Activated CD4-positive, alpha-beta T cell treated with anti-CD3 and anti-CD28 coated beads for 48 hours (primary cell): Measurements from ENCODE around the gene SEMA4C.

Experiments
- DNase-seq: peaks from one replicate; pipeline ENCODE4 v3.0.0-alpha.2; 2020

Gene SEMA4C

DNA sequence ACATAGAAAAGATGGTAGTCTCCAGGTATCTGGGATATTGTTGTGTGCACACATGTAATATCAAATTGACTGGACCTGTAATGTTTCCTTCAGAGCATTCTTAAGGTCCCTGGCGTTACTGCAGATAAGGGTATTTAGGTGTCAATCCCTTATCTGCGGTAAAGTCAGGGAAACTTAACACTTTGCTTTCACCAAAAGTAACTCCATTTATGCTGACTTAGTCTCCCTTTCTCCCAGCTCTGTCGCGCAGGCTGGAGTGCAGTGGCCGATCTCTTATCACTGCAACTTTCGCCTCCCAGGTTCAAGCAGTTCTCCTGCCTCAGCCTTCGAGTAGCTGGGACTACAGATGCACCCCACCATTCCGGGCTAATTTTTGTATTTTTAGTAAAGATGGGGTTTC, 52.0 kb downstream of the SEMA4C start:
- no peak for DNase-seq

DNA sequence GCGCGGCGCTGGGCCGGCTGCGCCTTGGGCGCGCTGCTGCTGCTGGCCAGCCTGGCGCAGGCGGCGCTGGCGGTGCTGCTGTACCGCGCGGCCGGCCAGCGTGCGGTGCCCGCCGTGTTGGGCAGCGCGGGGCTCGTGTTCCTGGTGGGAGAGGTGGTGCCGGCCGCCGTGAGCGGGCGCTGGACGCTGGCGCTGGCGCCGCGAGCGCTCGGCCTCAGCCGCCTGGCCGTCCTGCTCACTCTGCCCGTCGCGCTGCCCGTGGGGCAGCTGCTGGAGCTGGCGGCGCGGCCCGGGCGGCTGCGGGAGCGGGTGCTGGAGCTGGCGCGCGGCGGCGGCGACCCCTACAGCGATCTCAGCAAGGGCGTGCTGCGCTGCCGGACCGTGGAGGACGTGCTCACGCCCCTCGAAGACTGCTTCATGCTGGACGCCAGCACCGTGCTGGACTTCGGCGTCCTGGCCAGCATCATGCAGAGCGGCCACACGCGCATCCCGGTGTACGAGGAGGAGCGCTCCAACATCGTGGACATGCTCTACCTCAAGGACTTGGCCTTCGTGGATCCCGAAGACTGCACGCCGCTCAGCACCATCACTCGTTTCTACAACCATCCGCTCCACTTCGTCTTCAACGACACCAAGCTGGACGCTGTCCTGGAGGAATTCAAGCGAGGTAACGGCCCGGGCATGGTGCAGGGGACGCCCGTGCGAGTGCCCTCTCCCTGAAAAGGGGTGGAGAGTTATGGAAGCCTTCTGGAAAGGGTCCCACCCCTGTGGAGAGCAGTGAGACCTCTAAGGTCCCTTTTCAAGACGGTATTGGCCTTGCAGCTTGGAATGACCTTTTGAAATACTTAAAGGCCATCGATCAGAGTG, 52.8 kb downstream of the SEMA4C start:
- no peak for DNase-seq

DNA sequence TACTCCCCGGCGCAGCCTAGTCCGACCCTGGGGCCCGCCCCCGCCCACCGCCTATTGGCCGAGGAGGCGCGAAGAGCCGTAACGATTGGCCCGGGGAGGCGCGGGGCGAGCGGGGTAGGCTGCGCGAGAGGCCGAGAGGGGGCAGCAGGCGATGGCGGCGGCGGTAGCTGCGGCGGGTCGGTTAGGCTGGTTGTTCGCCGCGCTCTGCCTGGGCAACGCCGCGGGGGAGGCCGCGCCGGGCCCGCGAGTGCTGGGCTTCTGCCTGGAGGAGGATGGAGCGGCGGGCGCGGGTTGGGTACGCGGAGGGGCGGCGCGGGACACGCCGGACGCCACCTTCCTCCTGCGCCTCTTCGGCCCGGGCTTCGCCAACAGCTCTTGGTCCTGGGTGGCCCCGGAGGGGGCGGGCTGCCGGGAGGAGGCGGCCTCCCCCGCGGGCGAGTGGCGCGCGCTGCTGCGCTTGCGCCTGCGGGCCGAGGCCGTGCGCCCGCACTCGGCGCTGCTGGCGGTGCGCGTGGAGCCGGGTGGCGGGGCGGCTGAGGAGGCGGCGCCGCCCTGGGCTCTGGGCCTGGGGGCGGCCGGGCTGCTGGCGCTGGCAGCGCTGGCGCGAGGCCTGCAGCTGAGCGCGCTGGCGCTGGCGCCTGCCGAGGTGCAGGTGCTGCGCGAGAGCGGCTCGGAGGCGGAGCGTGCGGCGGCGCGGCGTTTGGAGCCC, 53.6 kb downstream of the SEMA4C start, which contains the start of gene CNNM3:
Gene CNNM3, plus strand, starts transcription at position 142 of the 709 bp plus-strand sequence. Its CDS starts 10 bp downstream, at position 152.
- DNase-seq = peak; percentile 97

DNA sequence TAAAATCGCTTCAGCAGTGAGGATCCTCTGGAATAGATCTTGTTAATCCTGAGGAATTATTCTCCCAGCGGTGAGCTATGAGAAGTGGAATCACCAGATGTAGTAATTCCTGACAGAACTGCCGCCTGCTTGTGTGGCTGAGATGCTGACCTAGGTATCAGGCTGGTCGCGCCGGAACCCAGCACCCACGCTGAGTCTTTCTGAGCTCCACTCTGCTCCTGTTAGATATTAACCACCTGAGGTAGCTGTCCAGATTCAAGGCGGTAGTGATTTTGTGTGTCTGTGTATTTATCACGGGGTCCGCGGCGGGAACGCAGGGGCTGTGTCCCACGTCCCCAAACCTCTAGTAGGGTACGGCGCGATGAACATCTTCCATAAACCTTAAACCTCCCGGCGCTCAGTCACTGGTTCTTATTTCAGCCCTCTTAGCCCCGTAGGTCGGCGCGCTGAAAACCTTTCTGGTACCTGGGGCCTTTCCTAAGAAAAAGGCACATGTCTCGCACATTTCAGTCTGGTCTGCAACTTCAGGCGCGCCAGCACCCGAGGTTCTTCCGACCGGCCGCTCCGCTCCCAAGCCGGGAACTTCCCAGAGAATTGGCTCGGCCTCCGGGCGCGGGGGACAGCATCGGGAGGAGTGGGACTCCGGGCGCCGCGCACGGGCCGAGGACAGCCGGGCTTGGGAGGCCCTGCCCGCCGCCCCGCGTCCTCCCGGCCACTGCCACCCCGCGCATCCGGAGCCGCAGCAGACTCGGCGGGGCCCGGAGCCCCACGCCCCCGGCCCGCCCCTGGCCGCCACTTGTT, 54.4 kb downstream of the SEMA4C start:
- DNase-seq = peak; percentile 43

DNA sequence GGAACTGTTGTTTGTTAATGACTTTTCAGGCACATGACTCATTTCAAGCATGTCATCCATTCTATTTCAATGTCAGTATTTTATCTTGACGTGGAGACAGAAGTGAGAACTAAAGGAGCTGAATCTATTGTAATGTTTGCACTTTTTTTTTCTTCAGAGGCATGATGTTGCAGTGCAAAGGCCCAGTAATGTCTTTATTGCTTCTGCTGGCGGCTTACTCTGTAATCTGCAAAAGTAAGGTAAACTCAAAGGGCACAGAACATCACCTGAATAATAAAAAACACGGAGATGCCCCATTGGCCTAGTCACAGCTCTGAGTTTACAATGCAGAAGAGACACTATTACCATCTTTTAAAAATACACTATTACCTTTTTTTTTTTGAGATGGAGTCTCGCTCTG, 56.2 kb downstream of the SEMA4C start:
- no peak for DNase-seq

DNA sequence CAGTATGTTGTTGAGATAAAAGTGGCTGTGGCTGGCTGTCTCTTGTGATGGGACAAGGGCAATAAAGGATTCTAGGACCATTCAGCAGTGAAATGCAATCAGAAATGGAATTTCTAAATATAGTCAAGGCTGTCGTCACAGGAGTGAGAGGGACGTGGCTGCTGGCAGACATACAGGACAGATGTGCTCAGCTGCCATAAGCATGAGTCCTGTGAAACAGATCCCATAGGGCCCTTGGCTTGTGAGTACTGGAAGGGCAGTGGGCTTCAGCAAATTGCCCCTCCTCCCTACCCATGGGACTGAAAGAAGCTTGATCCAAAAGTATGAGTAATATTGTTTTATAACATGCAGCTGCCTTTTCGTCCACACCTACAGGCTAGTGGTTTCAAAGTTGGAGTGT, 58.0 kb downstream of the SEMA4C start:
- DNase-seq = no peak

DNA sequence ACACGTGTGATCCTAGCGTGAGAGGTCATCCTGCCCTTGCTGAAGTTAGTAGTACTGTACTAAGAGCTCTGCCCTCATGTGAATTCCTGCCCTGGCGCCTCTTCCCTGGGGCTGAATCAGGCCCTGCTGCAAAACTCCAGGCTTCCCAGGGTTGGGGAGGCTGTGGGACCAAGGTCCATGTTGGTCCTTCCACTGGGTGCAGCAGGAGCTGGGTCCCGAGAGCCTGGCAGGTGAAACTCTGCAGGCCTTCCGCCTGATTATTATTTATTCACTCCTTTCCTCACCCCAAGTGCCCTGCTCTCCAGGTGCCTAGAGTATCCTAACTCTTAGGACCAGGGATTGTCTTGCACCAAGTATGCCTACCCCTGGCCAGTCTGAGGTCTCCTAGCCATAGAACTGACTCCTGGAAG, 59.1 kb downstream of the SEMA4C start:
- DNase-seq = no peak

DNA sequence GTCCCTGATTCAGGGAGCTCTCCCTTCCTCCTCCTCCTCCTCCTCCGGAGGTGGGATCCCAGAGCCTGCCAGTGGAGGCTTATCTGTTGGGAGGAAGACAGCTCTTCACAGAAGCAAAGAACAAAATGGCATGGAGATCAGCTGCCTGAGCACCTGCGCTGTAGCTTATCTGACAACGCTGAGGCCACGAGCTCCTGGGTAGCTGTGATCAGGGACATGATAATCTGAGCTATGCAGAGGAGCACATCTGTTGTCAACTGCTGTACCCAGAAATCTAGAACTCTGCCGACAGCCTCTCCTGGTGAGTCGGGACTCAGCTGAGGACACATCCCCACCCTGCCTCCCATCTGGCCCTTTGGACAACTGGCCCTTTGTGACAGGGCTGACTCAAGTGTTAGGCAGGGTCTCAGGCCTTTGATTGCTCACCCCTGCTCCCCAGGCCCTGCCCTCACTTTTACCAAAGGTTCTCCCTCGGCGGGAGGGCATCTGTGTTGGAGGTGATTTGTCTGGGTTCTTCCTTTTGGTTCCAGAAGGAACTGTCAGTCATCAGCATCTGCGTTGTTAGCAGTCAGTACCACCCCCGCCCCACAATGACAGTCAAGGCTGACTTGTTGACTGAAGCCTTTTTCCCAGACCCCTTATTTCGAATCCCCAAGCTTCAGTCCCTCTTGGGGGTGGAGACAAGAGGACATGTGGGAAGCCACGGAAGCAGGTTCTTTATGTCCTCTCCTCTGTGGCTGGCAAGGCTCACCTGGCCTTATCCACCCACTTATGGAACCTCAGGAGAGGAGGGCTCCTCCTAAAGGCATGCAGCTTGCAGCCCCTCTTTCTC, 59.7 kb downstream of the SEMA4C start:
- no peak for DNase-seq
